Right forelimb (tissue), 1 donor: ENCODE measurements around the gene SDR42E1.

Source experiments
- DNase-seq: peaks from one replicate; pipeline ENCODE4 v3.0.0-alpha.2; 2018

The SDR42E1 gene, protein sequence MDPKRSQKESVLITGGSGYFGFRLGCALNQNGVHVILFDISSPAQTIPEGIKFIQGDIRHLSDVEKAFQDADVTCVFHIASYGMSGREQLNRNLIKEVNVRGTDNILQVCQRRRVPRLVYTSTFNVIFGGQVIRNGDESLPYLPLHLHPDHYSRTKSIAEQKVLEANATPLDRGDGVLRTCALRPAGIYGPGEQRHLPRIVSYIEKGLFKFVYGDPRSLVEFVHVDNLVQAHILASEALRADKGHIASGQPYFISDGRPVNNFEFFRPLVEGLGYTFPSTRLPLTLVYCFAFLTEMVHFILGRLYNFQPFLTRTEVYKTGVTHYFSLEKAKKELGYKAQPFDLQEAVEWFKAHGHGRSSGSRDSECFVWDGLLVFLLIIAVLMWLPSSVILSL

GRCh38 chr16:82011199-82011641, at the start of gene SDR42E1:
Gene SDR42E1, minus strand, starts transcription at chr16:82011470. Its CDS starts 10,612 bp downstream, at chr16:82000858.
- peak; percentile 52 for DNase-seq

DNA sequence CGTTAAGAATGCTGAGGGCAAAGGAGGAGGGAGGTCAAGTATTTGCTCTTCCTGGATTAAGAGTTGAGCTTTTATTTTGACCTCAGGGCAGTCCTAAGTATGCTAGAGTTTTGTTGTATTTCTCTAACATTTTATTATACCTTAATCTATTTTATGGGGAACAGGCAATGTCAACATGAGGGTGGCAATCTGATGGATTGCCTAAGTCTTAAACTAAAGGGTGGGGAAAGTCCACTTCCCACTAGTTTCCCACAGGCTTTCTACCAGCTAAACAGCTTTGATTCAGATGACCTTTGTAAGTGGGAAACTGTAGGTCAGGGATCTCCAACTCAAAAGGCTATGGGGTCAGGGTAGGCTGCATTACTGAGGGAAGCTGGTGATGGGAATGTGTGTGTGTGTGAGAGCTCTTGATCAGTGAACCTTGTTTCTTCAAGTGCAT, 48.7 kb upstream of the SDR42E1 start:
- no peak for DNase-seq

GRCh38 chr16:82059161-82059982, 48.1 kb upstream of the SDR42E1 start:
- DNase-seq: no peak

DNA sequence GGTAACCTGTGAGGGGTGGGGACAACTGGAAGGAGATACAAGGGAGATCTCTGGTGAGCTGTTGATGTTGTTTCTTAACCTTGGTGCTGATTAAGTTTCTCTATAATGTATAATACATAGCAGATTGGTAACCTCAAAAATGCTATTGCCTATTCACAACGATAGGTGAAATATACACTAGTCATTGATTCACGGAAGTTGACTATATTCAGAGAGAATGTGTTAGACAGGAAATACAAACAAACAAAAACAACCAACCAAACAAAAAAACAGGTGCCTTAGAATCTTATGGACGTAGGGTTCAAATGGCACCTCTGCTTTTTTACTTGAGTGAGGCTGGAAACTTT, 45.3 kb upstream of the SDR42E1 start:
- no peak for DNase-seq

DNA sequence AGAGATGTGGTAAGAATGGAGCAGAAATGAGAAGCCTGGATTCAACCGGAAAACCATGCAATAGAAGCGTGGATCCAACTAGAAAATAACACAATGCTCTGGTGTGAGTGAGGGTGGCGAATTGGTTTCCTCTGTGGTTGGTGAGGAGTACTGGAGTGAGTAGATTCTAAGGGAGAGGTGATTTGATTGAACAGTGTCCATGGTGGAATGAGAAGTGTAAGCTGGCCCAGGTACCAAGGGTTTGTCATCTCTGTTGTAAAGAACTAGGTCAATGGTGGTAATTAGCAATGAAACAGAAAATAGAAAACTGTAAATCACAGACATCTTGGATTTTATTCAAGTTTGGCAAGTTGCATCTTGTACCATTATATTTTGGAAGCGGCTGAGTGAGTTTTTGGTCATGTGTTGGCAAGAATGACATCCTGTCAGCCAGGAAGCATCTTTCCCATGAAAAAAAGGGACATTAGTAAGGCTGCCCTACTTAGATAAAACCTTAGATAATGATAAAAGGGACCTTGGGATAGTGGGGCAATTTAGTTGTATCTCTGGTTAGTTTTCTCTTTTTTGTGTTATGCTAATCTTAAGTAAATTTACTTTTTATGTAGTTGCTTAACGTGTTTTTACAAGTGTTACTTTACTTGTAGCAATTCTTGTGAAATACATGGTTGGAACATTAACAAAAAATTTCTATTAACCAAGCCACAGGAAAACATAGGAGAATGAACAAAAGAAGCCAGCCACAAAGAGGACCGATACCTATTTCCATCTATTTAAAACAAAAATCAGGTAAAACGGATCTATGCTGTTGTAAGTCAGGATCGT, 44.7 kb upstream of the SDR42E1 start:
- DNase-seq: no peak

GRCh38 chr16:82055117-82055516, 43.8 kb upstream of the SDR42E1 start:
- no peak for DNase-seq

DNA sequence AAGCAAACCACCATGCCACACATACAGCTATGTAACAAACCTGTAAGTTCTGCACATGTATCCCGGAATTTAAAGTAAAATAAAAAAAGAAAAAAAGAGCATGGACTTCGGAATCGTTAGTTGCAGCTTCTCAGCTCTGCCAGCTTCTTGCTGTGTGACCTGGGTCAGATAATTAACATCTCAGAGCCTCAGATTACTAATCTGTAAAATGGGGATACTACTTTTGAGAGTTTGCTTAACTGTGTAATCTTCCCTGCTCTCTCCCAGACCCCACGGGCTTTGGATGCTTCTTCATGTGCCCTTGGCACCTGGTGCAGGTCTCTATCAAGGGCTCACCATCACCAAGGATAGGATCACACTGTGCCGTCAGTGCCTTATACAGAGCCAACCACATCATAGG, 40.4 kb upstream of the SDR42E1 start:
- no peak for DNase-seq

DNA sequence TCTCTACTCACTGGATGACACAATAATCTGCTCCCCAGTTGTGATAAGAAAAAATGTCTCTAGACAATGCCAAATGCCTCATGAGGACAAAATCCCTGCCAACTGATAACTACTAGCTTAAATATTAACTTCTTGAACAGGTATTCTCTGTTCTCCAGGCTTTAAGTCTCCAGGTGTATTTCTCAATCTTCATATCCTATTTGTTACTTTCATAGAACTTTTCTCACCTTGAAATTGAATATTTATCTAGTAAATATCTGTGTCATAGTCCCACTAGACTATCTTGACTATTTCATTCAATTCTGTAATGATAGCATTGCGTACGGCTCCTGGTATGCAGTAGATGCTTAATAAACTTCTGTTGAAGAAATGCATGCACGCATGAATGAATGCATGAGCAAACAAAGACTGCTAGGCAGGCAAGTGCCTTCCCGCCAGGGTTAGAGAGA, 39.7 kb upstream of the SDR42E1 start:
- DNase-seq: no peak

GRCh38 chr16:82050506-82050905, 39.2 kb upstream of the SDR42E1 start:
- no peak for DNase-seq

DNA sequence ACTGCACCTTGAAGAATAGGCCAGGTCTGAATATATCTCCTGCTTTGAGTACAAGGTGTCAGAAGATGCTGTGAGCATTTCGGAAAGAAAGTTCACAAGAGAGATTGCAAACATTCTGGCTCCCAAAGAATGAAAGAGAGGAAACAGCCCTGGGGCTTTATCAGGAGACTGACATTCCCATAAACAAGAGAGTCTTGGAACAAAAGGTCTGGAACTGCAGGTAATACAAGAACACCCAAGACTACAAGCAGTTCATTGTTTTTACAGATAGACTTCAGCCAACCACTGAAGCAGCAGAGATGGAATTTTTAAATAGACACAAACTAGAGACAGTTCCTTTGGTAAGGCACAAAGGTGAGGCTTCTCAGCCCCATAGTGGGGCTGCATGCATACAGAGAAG, 38.2 kb upstream of the SDR42E1 start:
- DNase-seq: no peak

- no peak for DNase-seq
Observed at GRCh38 chr16:82047787-82048186, 36.5 kb upstream of the SDR42E1 start.

GRCh38 chr16:82047374-82047773, 36.1 kb upstream of the SDR42E1 start:
- no peak for DNase-seq

DNA sequence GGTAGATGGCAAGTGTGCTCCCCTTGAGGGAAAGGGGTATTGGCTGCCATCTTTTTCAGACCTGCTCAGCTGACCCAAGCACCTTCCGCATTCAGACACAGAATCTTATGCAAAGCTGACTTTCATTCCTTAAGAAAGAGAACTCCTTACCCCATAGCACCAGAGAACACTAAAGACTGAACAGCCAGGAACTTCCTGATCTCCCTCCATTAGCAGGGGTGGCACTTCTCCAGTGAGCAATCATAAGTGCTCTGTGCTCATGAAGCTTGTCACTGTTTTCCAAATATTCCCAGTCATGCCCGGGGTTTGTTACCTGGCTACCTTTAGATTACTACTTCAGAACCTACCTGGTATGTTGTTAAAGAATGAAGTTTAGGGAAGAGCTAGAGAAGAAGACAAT, 35.7 kb upstream of the SDR42E1 start:
- no peak for DNase-seq

DNA sequence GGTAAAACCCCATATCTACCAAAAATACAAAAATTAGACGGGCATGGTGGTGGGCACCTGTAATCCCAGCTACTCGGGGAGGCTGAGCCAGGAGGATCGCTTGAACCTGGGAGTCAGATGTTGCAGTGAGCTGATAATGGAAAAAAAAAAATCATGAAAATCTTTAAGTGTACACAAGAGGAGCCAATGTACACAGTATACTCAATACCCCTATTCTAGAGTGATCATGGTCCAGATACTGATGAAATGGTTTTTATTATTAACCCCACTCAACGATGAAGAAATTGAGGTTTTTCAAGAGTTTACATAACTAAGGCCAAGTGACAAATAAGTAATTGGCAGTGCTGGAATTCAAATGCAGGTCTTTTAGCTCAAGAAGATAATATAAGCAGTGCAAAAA, 35.3 kb upstream of the SDR42E1 start:
- DNase-seq: no peak

DNA sequence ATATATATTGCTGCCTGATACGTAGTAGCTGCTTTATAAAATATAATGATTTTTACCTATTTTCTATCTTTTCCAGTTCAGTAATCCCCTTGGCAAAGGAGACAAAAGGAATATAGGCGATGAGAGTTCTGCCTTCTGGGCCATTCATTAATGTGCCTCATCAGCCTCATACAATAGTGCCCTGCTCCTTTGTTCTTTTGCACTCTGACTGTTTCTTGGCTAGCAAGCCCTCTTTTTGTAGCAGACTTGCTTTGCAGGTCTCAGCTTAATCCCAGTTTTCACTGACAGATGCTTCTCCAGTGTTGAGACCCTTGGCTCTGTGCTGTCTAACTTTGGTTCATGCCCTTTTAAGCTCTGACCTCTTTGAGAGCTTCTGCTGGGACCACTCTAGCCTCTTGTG, 34.2 kb upstream of the SDR42E1 start:
- DNase-seq: no peak

- DNase-seq: no peak
Observed at GRCh38 chr16:82044585-82044911, 33.3 kb upstream of the SDR42E1 start.

DNA sequence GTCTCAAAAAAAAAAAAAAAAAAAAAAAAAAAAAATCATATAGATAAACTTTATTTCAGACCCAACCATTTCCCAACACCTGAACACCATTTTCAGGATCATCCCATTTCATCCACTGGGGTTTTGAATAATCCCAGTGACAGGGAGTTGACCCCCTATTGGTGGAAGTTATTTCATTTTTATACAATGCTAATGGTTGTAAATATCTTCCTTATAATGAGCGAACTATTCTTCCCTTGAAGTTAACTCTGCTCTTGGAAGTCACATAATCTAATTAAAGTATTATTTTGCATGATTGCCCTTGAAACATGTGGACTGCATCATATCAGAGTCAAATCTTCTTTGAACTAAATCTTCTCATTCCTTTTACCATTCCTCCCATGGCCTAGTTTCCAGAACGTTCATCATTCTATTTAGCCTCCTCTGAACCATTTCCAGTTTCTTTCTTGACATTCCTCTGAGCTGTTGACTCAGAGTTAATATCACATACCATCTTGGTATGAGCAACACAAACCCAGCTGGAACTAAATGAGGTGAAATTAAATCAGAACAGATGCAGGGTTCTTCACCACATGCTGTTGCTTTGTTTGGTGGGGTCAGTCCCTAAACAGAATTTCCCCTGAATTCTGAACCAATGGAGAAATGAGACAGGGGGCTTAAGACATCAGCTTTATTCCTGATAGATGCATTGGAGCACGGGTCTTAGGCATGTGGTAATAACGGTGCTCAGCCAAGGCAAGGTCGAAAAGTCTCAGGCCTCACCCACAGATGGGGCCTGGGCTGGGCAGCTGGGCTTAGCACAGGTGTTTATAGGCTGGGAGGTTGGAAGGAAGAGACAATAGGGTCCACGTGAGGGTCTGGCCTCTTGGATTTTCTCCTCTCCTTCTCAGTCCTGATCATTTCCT, 32.7 kb upstream of the SDR42E1 start:
- no peak for DNase-seq

- no peak for DNase-seq
Observed at GRCh38 chr16:82042846-82043245, 31.6 kb upstream of the SDR42E1 start.

DNA sequence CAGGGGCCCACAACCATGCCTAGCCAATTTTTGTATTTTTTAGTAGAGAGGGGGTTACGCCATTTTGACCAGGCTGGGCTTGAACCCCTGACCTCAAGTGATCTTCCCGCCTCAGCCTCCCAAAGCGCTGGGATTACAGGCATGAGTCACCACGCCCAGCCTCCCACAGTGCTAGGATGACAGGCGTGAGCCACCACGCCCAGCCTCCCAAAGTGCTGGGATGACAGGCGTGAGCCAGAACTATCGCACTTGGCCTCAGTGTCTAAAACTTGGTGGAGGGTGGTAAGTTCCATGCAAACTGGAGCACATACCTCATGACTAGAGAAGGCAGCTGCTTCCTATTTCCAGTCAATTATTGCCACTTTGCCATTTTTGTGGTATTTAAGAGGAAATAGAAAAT, 30.9 kb upstream of the SDR42E1 start:
- DNase-seq: no peak

DNA sequence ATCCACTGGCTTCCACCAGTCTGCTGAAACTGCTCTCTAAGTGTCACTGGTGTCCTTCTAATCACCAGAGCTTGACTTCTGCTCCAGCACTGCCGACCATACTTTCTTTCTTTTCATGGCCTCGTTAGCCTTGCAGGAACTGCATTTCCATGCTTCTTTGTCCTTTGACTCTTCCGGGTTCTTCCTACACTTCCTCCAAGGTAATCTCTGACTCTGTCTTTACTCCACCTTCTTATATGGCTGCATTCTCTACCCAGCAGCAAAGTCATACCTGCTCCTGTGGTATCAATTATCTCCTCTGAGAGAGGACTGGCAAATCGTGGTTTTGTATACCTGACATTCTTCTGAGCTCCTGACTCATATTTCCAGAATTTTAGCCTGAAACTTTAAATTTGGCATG, 30.3 kb upstream of the SDR42E1 start:
- DNase-seq: no peak

DNA sequence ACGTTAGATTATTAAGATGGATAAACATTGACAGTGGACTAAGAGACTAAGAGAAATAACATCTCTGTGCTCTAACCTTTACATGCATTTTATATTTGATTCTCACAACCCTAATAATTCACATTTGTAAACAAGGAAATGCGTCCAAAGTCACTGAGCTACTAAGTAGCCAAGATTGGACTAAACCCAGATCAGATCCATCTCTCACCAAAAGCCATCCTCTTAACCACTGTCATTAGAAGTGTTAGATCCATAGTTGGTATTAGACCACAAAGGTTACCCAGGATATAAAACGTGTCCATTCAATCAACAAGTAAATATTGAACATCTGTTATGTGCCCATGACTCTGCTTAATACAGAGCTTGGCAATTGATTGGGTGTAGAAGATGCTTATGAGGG, 29.0 kb upstream of the SDR42E1 start:
- no peak for DNase-seq

DNA sequence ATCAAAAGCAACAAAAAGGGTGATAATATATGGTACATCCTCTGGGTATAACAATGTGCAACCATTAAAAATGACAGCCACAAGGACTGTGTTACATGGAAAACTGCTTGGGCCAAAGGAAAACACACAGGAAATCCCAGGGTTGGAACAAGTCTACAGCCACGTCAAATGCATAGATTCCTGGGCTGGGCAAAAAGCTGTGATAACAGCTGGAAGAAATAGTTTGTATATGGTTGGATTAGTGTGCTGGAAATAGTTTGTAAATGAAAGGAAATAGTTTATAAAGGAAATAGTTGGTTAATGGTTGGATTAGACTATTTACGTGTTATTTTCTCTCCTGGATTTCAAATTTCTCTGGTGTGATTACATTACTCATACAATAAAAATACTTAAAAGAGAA, 26.4 kb upstream of the SDR42E1 start:
- DNase-seq: no peak
